Upper lobe of right lung (tissue), 1 donor: ENCODE measurements around the gene CA10. TPM values are rescaled to one million over a fixed set of nuclear protein-coding genes. Genes with fewer than 3 reads are reported as not detected.

Source experiments
- ATAC-seq: fragments of 200-7000 bp; cut with Tn5 transposase; one replicate; pipeline ENCODE4 v1.9.1; 2020; ENCODE audit warnings: mild to moderate bottlenecking, moderate library complexity
- DNase-seq: peaks from one replicate; pipeline ENCODE4 v3.0.0-alpha.2; 2020
- H3K27ac ChIP-seq: fragments of 200-600 bp; one replicate; pipeline ENCODE4 v1.8.0; 2022
- H3K27me3 ChIP-seq: fragments of 200-600 bp; one replicate; pipeline ENCODE4 v1.8.0; 2022; ENCODE audit warnings: mild to moderate bottlenecking
- H3K36me3 ChIP-seq: fragments of 200-600 bp; one replicate; pipeline ENCODE4 v1.8.0; 2022
- H3K4me1 ChIP-seq: fragments of 200-600 bp; one replicate; pipeline ENCODE4 v1.8.0; 2022
- H3K4me3 ChIP-seq: fragments of 200-600 bp; one replicate; pipeline ENCODE4 v1.8.0; 2022; ENCODE audit warnings: mild to moderate bottlenecking
- H3K9me3 ChIP-seq: fragments of 200-600 bp; one replicate; pipeline ENCODE4 v1.8.0; 2022
- intact Hi-C: fragments of 100-400 bp; cut with DNase I; formaldehyde crosslinking; loops from one replicate; pipeline ENCODE4 v1.11.0; 2022
- total RNA-seq: library from RNA; stranded (reverse); fragmentation: NEBNext Ultra II Directional; extraction: Animal tissue kit (Norgen Biotek cat#: 25700); gene quantifications from one replicate; pipeline ENCODE4 v1.2.1, GENCODE V29; 2021
- TF ChIP-seq, protein P1 (sequence below): fragments of 200-600 bp; IDR thresholded peaks from one replicate; pipeline ENCODE4 v1.8.0; 2022; ENCODE audit warnings: antibody characterized with exemption
- donor health status: DM: no; HTN: yes; CAD: no; lungs with severe emphysema.

Gene CA10
- total RNA-seq, 1 donor from 2014 or later: not detected

DNA sequence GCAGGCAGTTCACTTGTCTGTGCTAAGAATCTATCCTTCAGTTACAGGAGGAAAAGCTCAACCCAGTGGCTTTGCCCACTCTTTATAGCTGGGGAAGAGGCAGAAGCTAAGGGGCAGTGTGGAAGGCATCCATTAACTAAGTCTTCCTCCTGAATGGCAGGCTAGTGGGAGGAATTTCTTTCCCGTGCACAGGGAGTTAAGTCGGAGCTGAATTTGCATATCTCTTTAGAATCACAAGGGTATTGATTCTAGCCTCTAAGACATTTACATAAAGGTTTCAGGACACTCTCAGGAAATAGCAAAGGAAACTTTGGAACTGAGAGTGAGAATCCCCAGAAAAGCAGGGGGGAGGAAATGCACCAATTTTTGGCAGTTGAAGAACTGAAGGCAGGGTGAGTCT is 245.6 kb downstream of the CA10 start:
- H3K36me3 ChIP-seq: no peaks in the 10 kb centered on the region
- H3K27me3 ChIP-seq: no peaks in the 10 kb centered on the region
- H3K9me3 ChIP-seq: no peaks in the 10 kb centered on the region
- no peak overlapping the region for H3K4me3 ChIP-seq
- no peak for DNase-seq
- no peak overlapping the region for H3K27ac ChIP-seq
- TF ChIP-seq, protein P1, sequence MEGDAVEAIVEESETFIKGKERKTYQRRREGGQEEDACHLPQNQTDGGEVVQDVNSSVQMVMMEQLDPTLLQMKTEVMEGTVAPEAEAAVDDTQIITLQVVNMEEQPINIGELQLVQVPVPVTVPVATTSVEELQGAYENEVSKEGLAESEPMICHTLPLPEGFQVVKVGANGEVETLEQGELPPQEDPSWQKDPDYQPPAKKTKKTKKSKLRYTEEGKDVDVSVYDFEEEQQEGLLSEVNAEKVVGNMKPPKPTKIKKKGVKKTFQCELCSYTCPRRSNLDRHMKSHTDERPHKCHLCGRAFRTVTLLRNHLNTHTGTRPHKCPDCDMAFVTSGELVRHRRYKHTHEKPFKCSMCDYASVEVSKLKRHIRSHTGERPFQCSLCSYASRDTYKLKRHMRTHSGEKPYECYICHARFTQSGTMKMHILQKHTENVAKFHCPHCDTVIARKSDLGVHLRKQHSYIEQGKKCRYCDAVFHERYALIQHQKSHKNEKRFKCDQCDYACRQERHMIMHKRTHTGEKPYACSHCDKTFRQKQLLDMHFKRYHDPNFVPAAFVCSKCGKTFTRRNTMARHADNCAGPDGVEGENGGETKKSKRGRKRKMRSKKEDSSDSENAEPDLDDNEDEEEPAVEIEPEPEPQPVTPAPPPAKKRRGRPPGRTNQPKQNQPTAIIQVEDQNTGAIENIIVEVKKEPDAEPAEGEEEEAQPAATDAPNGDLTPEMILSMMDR: no peak
- H3K4me1 ChIP-seq: no peaks in the 10 kb centered on the region
- ATAC-seq: no peak
- intact Hi-C loops: no loop called here

DNA sequence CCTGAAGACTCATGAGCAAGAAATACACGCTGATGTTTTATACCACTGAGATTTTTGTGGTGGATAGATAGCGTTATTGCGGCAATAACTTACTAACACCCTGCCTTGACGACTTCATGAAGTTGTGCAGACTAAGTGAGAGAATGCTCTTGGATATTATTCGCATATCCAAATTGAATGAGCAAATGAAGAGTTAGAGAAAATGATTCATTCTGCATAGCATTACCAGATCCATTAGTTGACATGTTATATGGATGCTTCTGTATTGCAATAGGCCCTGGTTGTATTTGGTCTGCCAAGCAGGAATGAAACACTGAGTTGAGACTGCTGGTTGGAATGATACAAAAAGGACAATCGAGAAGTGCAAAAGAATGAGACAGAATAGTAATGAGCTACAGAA is 247.3 kb downstream of the CA10 start:
- DNase-seq (no peak), ATAC-seq (no peak)
- intact Hi-C loops: no loop called here
- Histone ChIP-seq H3K27me3 (no peaks in the 10 kb centered on the region), H3K36me3 (no peaks in the 10 kb centered on the region), H3K4me3 (no peak overlapping the region), H3K27ac (no peak overlapping the region), H3K4me1 (no peaks in the 10 kb centered on the region), H3K9me3 (no peaks in the 10 kb centered on the region)
- TF ChIP-seq, protein P1: no peak

DNA sequence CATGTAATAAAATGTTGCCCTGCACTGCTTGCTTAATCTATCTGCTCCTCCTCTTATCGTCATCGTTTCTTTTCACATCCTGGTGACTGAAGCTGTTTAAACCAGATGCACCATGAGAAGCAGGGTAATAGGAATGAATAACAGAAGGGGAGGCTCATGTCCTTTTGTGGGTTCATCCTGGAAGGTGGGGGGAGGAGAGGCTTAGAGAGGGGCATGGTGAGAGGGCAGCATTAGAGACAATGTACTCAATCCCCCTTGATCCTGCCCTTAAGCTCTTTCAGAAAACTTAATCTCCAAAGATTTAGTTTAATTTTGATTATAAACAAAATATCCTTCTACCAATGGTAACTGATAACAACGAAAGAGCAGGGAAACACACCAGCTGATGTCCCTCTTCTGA is 248.5 kb downstream of the CA10 start:
- Histone ChIP-seq H3K4me1 (no peaks in the 10 kb centered on the region), H3K27me3 (no peaks in the 10 kb centered on the region), H3K9me3 (no peaks in the 10 kb centered on the region), H3K36me3 (no peaks in the 10 kb centered on the region), H3K27ac (no peak overlapping the region), H3K4me3 (no peak overlapping the region)
- DNase-seq (no peak), ATAC-seq (no peak)
- TF ChIP-seq, protein P1: no peak
- intact Hi-C loops: no loop called here

DNA sequence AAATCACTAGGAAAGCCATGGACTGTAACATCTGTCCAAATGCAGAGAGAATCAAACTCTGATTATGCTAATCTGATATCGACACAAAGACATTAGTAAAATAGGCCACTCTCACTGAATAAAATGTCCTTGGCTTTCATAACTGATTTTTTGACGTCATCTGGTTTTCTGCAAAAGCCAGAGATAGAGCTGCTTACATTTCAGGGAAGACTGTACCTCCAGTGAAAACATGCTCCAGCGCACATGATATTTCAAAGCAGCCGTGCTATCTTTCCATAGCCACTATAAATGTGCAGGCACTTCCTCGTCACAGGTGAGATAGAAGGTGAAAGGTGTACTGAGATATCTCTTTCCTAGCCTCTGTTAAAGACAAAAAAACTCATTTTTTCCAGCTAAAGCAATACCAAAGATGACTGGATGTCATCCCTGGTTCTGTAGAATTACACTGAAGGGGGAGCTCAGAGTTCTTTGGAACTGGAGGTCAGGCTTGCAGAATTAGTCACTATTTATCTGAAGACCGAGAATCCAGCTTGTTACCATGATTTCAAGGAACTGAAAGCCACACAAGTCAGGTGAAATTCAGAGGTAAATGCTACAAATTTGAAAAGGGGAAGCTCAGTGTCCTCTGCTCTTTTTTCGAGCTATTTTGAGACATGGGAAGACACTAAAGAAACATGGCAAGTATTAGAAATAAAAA is 249.5 kb downstream of the CA10 start:
- intact Hi-C loops: no loop called here
- no peaks in the 10 kb centered on the region for H3K4me1 ChIP-seq
- DNase-seq: no peak
- no peak overlapping the region for H3K4me3 ChIP-seq
- TF ChIP-seq, protein P1: no peak
- ATAC-seq: no peak
- H3K27ac ChIP-seq: no peak overlapping the region
- no peaks in the 10 kb centered on the region for H3K9me3 ChIP-seq
- no peaks in the 10 kb centered on the region for H3K36me3 ChIP-seq
- no peaks in the 10 kb centered on the region for H3K27me3 ChIP-seq

DNA sequence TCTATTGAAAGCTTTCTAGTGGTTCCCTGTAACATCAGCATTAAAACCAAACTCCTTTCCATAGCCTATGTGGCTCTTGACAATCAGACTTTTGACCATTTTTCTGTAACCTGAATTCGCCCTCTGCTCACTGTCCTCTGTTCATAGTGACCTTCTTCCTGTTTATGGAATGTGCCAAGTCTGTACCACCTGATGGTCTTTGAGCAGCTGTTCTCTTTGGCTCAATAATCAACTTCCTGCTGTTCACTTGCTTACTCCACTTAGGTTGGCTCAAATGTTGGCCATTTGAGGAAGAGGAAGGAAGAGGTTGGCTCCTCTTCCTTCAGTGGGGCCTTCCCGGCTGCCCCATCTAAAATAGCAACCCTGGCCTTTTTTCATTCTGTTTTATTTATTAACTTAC is 251.5 kb downstream of the CA10 start:
- H3K27me3 ChIP-seq: no peaks in the 10 kb centered on the region
- H3K4me3 ChIP-seq: no peak overlapping the region
- ATAC-seq (no peak), DNase-seq (no peak)
- no peaks in the 10 kb centered on the region for H3K9me3 ChIP-seq
- H3K4me1 ChIP-seq: no peaks in the 10 kb centered on the region
- TF ChIP-seq, protein P1: no peak
- intact Hi-C loops: no loop called here
- no peak overlapping the region for H3K27ac ChIP-seq
- no peaks in the 10 kb centered on the region for H3K36me3 ChIP-seq

DNA sequence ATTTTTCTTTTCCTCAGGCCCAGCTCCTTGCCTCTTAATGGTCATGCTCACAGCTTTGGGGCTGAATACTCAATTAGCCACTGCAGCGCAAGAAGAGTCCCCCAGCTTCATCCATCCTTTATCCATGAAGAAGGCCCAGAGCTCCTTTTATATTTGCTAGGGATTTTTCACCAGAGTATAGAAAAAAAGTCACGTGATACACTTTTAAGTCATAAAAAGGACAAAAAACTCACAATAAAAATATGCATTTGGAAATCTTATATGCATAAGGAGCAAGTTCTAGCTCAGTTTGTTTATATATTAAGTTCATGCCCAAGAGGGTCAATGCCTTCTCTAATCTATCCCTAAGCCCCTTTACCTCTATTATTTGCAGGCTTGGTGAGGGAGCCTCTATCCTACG is 254.1 kb downstream of the CA10 start:
- Histone ChIP-seq H3K4me1 (no peaks in the 10 kb centered on the region), H3K4me3 (no peak overlapping the region), H3K27me3 (no peaks in the 10 kb centered on the region), H3K36me3 (no peaks in the 10 kb centered on the region), H3K9me3 (no peaks in the 10 kb centered on the region), H3K27ac (no peak overlapping the region)
- ATAC-seq: no peak
- DNase-seq: no peak
- intact Hi-C loops: no loop called here
- TF ChIP-seq, protein P1: no peak
